Measurements from ENCODE around the gene COL4A5. TPM values are rescaled to one million over a fixed set of nuclear protein-coding genes. Genes with fewer than 3 reads are reported as not detected.

Gene COL4A5
- total and polyA plus RNA-seq, 2 of the 8 experiments (the other 6 are each of a cell fraction or from before 2014, with no cell fraction given): 24.9 to 30.2 TPM

DNA sequence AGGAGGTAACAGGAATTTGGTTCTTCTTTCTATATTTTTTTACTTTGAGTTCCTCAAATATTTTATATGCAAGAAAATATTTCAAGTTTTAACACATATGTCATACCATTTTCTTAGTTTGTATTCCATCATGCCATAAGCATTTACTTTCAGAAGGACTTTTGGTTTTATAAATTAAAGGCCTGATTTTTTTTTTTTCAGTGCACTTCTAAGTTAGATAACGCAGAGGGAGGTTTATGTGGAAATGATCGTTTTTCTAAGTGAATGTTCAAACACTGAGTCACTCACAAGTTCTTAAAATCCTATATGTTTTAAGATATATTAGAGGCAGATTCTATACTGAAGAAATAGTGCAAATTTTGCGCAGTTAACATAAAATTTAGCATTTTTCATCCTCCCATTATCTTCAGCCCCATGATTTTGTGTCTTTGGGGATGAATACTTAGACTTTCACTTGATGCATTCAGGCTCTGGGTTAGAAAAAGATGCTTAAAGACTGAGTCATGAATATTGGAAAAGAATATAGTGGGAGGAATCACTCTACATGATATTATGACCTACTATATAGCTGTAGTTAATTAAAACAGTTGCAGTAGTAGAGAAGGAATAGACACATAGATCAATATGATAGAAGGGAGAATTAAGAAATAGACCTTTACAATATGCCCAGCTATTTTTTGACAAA is 54.9 kb downstream of the COL4A5 start (continued):
- TF ChIP-seq YY1 (IDR thresholded peaks at IDR 0.05; ENCODE audit: low read depth, low read length): no peak
- TF ChIP-seq CBX8 (IDR thresholded peaks at IDR 0.05; ENCODE audit: borderline replicate concordance, low read depth, low read length): no peak
- TF ChIP-seq SP1 (IDR thresholded peaks at IDR 0.05; ENCODE audit: low read depth, low read length): no peak
- no peak for TF ChIP-seq SIRT6 (IDR thresholded peaks at IDR 0.05; ENCODE audit: low read length)

Data from H1 (cell line).